Right lobe of liver (tissue), 6 donors: ENCODE measurements around the gene CCM2. TPM values are rescaled to one million over a fixed set of nuclear protein-coding genes. Genes with fewer than 3 reads are reported as not detected.

Experiments used
- ATAC-seq, 4 donors: fragments of 200-7000 bp; cut with Tn5 transposase; one replicate each; pipeline ENCODE4 v1.9.1; 2020; ENCODE audit warnings: mild to moderate bottlenecking in 4 of 4, moderate library complexity in 4 of 4
- DNase-seq, 3 donors: peaks; one replicate each; pipeline ENCODE4 v3.0.0-alpha.2; 2020
- H3K27ac ChIP-seq, 3 donors: fragments of 200-600 bp; one replicate each; pipeline ENCODE4 v1.8.0; 2022
- H3K27me3 ChIP-seq, 2 donors: fragments of 200-600 bp; one replicate each; pipeline ENCODE4 v1.8.0; 2022
- H3K36me3 ChIP-seq, 4 donors: fragments of 200-600 bp; sonication (generic) in 1 of 4; one replicate each; pipeline versions ENCODE4 v1.5.1 to v1.8.0; 2017 to 2022; ENCODE audit warnings: control low read depth in 1 of 4
- H3K4me1 ChIP-seq, 4 donors: fragments of 200-600 bp; sonication (generic) in 1 of 4; one replicate each; pipeline versions ENCODE4 v1.5.1 to v1.8.0; 2017 to 2022; ENCODE audit warnings: control low read depth in 1 of 4
- H3K4me3 ChIP-seq, 3 donors: fragments of 200-600 bp; one replicate each; pipeline ENCODE4 v1.8.0; 2022
- H3K9me3 ChIP-seq, 4 donors: fragments of 200-600 bp; sonication (generic) in 1 of 4; one replicate each; pipeline versions ENCODE4 v1.5.1 to v1.8.0; 2017 to 2022; ENCODE audit warnings: control low read depth in 1 of 4
- POLR2A ChIP-seq: fragments of 450-650 bp; IDR thresholded peaks from one replicate; pipeline ENCODE4 v1.6.1; 2017; ENCODE audit warnings: antibody characterized with exemption, mild to moderate bottlenecking
- WGBS: methylation state at CpG from one replicate; pipeline ENCODE4 v1.1.6; 2018; ENCODE audit warnings: low coverage, low lambda C conversion rate; ENCODE audit not compliant: insufficient coverage; ENCODE audit errors: missing lambda C conversion rate; 5-methylcytosine and 5-hydroxymethylcytosine counted together
- intact Hi-C, 2 donors: fragments of 100-400 bp; cut with DNase I; formaldehyde crosslinking; loops; one replicate each; pipeline versions ENCODE4 v1.11.2 to v1.14.1; 2022
- total RNA-seq, 6 experiments: library from RNA; depleted of rRNA in 2 of 6; stranded (reverse); fragments of >200 nt in 2 of 6; fragmentation: NEBNext Ultra II Directional in 3 of 6; extraction: Animal tissue kit (Norgen Biotek cat#: 25700) in 3 of 6; gene quantifications; one replicate each; pipeline versions ENCODE4 v1.1.0 to v1.2.4, GENCODE V29; 2016 to 2023
- TF ChIP-seq, protein P1 (sequence below), 4 donors: fragments of 200-600 bp in 3 of 4; fragments of 450-650 bp in 1 of 4; IDR thresholded peaks; one replicate each; pipeline versions ENCODE4 v1.5.1 to v1.8.0; 2016 to 2022; ENCODE audit warnings: antibody characterized with exemption in 4 of 4, mild to moderate bottlenecking in 2 of 4
- donor health status: DM: no; HTN: yes; CAD: no.
- donor health status: DM: no; HTN: no; CAD: no.
- donor health status: DM: no; HTN: no; CAD: no.
- donor health status: DM: no; HTN: yes; CAD: no.
- donor health status: DM: no; HTN: yes; CAD: no.

The CCM2 gene
- total RNA-seq, 6 experiments from 2014 or later = 29.4 to 70.7 (median 37.9) TPM

DNA sequence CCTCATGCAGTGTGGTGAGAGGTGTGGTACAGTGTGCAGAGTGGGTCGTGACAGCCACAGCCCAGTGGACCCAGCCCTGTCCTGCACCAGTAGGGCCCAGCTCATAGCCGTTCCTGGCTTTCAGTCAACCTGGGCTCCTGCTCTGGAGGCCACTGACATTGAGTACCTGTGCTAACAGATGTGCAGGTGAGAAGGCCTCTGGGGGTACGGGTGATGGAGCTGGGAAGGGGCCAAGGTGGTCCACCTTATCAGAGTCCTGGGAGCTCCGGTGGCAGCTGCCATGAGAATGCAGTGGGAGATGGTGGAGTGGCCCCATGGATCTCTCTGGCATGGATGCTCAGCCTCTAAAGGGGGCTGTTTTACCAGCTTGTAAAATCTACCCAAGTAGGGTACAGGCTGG lies 117.6 kb downstream of the CCM2 start:
- Histone ChIP-seq H3K4me1 (no peaks in the 10 kb centered on the region), H3K27ac (no peak overlapping the region), H3K36me3 (no peaks in the 10 kb centered on the region), H3K27me3 (no peaks in the 10 kb centered on the region), H3K4me3 (no peak overlapping the region), H3K9me3 (no peaks in the 10 kb centered on the region)
- DNase-seq (no peak), ATAC-seq (peak in 1 of 4 donors; percentile 29)
- intact Hi-C loops = no loop called here
- 50% methylated on average over 1 of the region's 4 CpGs for WGBS
- no peak for TF ChIP-seq POLR2A
- TF ChIP-seq, protein P1, sequence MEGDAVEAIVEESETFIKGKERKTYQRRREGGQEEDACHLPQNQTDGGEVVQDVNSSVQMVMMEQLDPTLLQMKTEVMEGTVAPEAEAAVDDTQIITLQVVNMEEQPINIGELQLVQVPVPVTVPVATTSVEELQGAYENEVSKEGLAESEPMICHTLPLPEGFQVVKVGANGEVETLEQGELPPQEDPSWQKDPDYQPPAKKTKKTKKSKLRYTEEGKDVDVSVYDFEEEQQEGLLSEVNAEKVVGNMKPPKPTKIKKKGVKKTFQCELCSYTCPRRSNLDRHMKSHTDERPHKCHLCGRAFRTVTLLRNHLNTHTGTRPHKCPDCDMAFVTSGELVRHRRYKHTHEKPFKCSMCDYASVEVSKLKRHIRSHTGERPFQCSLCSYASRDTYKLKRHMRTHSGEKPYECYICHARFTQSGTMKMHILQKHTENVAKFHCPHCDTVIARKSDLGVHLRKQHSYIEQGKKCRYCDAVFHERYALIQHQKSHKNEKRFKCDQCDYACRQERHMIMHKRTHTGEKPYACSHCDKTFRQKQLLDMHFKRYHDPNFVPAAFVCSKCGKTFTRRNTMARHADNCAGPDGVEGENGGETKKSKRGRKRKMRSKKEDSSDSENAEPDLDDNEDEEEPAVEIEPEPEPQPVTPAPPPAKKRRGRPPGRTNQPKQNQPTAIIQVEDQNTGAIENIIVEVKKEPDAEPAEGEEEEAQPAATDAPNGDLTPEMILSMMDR (IDR thresholded peaks at IDR 0.05) = no peak

DNA sequence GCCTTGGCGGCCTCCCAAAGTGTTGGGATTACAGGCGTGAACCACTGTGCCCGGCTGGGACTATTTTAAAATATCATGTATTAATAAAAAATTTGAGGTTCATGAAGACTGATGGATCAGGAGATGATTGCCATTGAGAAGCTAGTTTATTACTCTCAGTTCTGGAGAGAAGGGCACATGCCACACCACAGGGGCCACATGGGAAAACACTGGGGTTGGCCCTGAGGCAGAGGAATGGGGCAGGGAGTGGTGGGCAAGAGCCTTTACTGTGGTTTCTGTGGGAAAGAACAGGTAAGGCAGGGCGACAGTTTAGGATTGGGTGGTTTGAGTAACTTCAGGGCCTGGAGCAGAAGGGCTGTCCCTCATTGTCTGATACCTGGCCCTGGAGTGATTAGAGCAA lies 118.3 kb downstream of the CCM2 start:
- DNase-seq = no peak
- no peaks in the 10 kb centered on the region for H3K4me1 ChIP-seq
- TF ChIP-seq POLR2A = no peak
- TF ChIP-seq, protein P1 (IDR thresholded peaks at IDR 0.05) = no peak

DNA sequence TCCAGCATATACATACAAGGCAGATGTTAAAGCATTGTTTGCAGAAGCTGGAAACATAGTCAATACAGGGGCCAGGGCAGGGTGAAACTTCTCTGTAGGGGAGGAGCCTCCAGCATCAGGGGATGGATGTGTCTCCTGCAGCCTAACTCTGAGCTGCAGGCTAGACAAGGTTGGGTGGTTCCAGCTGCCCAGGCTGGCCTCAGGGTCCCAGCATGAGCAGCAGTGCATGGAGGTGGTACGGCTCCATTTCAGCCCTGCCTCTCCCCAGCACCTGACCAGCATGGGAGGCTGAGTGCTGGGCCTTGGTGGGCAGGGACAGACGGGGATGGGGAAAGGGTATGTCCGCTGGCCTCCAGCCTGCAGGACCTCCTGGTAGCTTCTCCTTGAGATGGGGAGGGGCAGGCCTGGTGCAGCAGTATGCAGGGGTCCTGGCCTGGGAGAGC lies 118.9 kb downstream of the CCM2 start:
- H3K4me3 ChIP-seq = no peak overlapping the region
- no peak for ATAC-seq
- no peak for TF ChIP-seq POLR2A
- TF ChIP-seq, protein P1 (IDR thresholded peaks at IDR 0.05) = no peak
- DNase-seq = no peak
- no peak overlapping the region for H3K27ac ChIP-seq
- no peaks in the 10 kb centered on the region for H3K36me3 ChIP-seq
- no peaks in the 10 kb centered on the region for H3K9me3 ChIP-seq
- no CpG with 5 or more reads among the region's 3 CpGs for WGBS
- intact Hi-C loops = no loop called here
- no peaks in the 10 kb centered on the region for H3K27me3 ChIP-seq
- no peaks in the 10 kb centered on the region for H3K4me1 ChIP-seq

More for the DNA sequence above, 118.3 kb downstream of the CCM2 start:
- Histone ChIP-seq H3K4me3 (no peak overlapping the region), H3K27me3 (no peaks in the 10 kb centered on the region), H3K36me3 (no peaks in the 10 kb centered on the region), H3K27ac (no peak overlapping the region), H3K9me3 (no peaks in the 10 kb centered on the region)
- ATAC-seq = no peak
- intact Hi-C loops = no loop called here
- WGBS = 73% methylated on average over 4 of the region's 4 CpGs

DNA sequence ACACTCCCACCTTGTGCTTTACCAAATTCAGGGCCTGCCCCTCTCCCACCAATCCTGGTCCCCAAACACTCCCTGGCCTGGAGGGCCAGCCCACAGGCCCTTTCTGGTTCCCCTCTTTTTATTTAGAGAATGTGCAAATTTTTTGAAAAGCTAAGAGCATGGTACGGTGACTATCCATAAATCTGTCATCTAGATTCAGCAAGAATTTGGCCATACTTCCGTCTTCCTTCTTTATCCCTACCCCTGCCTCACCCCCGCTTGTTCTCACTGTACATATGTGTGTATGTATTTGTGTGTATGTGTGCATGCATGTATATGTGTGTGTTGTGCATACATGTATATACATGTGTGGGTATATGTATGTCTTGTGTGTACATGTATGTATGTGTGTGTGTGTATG lies 119.5 kb downstream of the CCM2 start:
- H3K27me3 ChIP-seq = no peaks in the 10 kb centered on the region
- no peak for DNase-seq
- no peaks in the 10 kb centered on the region for H3K36me3 ChIP-seq
- intact Hi-C loops = no loop called here
- ATAC-seq = no peak
- no peak overlapping the region for H3K4me3 ChIP-seq
- WGBS = 96% methylated on average over 3 of the region's 3 CpGs
- no peaks in the 10 kb centered on the region for H3K9me3 ChIP-seq
- TF ChIP-seq POLR2A = no peak
- TF ChIP-seq, protein P1 (IDR thresholded peaks at IDR 0.05) = no peak
- no peaks in the 10 kb centered on the region for H3K4me1 ChIP-seq
- no peak overlapping the region for H3K27ac ChIP-seq
